ENCODE results near the gene FBXO17.

Gene FBXO17

GRCh38 chr19:38891771-38892170, 83.8 kb downstream of the FBXO17 start:
- no peak for DNase-seq (ENCODE audit: low read depth in 2 of 2)
